Measurements from ENCODE around the gene C9orf78. TPM values are rescaled to one million over a fixed set of nuclear protein-coding genes. Genes with fewer than 3 reads are reported as not detected.

The C9orf78 gene
- total RNA-seq, 2 donors from 2014 or later, result 63.7 to 76.8 TPM

- TF ChIP-seq POLR2AphosphoS5 (IDR thresholded peaks at IDR 0.05), result no peak
- no peak for TF ChIP-seq POLR2A (IDR thresholded peaks at IDR 0.05)
- no peak for TF ChIP-seq CTCF (IDR thresholded peaks at IDR 0.05)
- H3K4me3 ChIP-seq, result no peak overlapping the region
- no peak for DNase-seq (ENCODE audit: low spot score)
- no peaks in the 10 kb centered on the region for H3K9me3 ChIP-seq
- no peak overlapping the region for H3K27ac ChIP-seq
- WGBS, result 89% methylated on average over 24 of the region's 24 CpGs
- intact Hi-C loops (cut with DNase I), result no loop called here
- H3K27me3 ChIP-seq (replicated peaks; ENCODE audit: insufficient read depth), result no peaks in the 10 kb centered on the region
- peaks cover 5 to 10% of the 10 kb centered on the region in 2 donors for H3K36me3 ChIP-seq
- H3K4me1 ChIP-seq (replicated peaks), result no peaks in the 10 kb centered on the region
Measured at GRCh38 chr9:129869585-129870501, 34.8 kb upstream of the C9orf78 start.

DNA sequence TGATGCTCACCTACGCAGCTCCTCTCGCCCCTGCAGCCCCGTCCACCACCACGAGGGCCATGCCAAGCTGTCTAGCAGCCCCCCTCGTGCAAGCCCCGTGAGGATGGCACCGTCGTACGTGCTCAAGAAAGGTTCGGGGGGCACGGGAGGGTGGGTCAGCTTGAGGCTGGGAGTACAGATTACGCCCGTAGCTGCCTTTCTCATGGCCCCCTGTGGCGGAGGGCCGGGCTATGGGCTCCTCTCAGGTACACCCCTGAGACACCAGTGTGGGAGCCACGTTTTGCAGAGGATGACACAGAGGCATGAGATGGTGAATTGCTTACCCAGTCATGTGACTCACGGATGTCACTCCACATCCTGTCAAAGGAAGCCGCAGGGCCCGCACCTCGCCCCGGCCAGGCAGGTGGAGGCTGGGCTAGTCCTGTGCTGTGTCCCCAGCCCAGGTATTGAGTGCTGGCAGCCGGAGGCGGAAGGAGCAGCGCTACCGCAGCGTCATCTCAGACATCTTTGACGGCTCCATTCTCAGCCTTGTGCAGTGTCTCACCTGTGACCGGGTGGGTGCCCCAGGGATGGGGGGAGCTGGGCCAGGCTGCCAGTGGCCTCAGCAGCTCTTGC is 33.9 kb upstream of the C9orf78 start:
- WGBS, result 86% methylated on average over 17 of the region's 28 CpGs
- H3K27ac ChIP-seq, result no peak overlapping the region

DNA sequence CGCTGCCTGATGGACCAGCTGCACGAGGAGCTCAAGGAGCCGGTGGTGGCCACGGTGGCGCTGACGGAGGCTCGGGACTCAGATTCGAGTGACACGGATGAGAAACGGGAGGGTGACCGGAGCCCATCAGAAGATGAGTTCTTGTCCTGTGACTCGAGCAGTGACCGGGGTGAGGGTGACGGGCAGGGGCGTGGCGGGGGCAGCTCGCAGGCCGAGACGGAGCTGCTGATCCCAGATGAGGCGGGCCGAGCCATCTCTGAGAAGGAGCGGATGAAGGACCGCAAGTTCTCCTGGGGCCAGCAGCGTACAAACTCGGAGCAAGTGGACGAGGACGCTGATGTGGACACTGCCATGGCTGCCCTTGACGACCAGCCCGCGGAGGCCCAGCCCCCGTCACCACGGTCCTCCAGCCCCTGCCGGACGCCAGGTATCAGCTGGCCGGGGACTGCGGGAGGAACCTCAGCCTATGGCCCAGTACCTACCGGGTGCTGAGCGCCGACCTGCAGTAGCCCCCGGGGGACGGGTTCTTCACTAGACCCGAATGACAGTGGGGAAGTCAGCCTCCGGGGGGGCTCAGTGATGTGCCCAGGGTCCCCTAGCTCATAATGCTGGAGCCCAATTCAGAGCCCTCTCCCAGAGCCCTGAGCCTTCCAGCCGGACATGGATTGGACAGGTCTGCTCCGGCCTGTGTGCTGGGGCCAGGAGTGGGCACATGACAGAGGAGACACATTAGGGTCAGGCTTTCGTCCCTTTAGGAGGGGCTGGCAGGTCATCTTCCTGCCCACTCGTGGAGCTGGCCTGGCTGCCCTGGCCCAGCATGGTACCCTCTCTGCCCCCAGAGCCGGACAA is 33.2 kb upstream of the C9orf78 start:
- H3K27ac ChIP-seq, result no peak overlapping the region
- WGBS, result 87% methylated on average over 36 of the region's 48 CpGs
- H3K27me3 ChIP-seq (replicated peaks; ENCODE audit: insufficient read depth), result no peaks in the 10 kb centered on the region
- peaks cover 0 to 3% of the 10 kb centered on the region in 2 donors for H3K36me3 ChIP-seq
- intact Hi-C loops (cut with DNase I), result no loop called here
- no peaks in the 10 kb centered on the region for H3K9me3 ChIP-seq
- no peak overlapping the region for H3K4me3 ChIP-seq
- TF ChIP-seq POLR2AphosphoS5 (IDR thresholded peaks at IDR 0.05) (no peak), CTCF (IDR thresholded peaks at IDR 0.05) (no peak), POLR2A (IDR thresholded peaks at IDR 0.05) (no peak)
- H3K4me1 ChIP-seq (replicated peaks), result no peaks in the 10 kb centered on the region
- no peak for DNase-seq (ENCODE audit: low spot score)

More for the DNA sequence above, 33.9 kb upstream of the C9orf78 start:
- no peak for TF ChIP-seq CTCF (IDR thresholded peaks at IDR 0.05)
- TF ChIP-seq POLR2AphosphoS5 (IDR thresholded peaks at IDR 0.05), result no peak
- TF ChIP-seq POLR2A (IDR thresholded peaks at IDR 0.05), result no peak
- peaks cover 0 to 2% of the 10 kb centered on the region in 2 donors for H3K36me3 ChIP-seq
- DNase-seq (ENCODE audit: low spot score), result no peak
- no peaks in the 10 kb centered on the region for H3K9me3 ChIP-seq
- intact Hi-C loops (cut with DNase I), result no loop called here
- no peak overlapping the region for H3K4me3 ChIP-seq
- no peaks in the 10 kb centered on the region for H3K4me1 ChIP-seq (replicated peaks)
- H3K27me3 ChIP-seq (replicated peaks; ENCODE audit: insufficient read depth), result no peaks in the 10 kb centered on the region

- 83% methylated on average over 15 of the region's 17 CpGs for WGBS
Measured at GRCh38 chr9:129867136-129868022, 32.3 kb upstream of the C9orf78 start.

More at GRCh38 chr9:129867136-129868022, 32.3 kb upstream of the C9orf78 start:
- TF ChIP-seq POLR2AphosphoS5 (IDR thresholded peaks at IDR 0.05) (no peak), CTCF (IDR thresholded peaks at IDR 0.05) (no peak), POLR2A (IDR thresholded peaks at IDR 0.05) (no peak)
- H3K9me3 ChIP-seq, result no peaks in the 10 kb centered on the region
- no peaks in the 10 kb centered on the region for H3K4me1 ChIP-seq (replicated peaks)
- no peak for DNase-seq (ENCODE audit: low spot score)
- no peaks in the 10 kb centered on the region for H3K27me3 ChIP-seq (replicated peaks; ENCODE audit: insufficient read depth)
- H3K4me3 ChIP-seq, result no peak overlapping the region
- peaks cover 0 to 7% of the 10 kb centered on the region in 2 donors for H3K36me3 ChIP-seq
- intact Hi-C loops (cut with DNase I), result no loop called here
- no peak overlapping the region for H3K27ac ChIP-seq
